ENCODE results near the gene COL24A1. TPM values are rescaled to one million over a fixed set of nuclear protein-coding genes. Genes with fewer than 3 reads are reported as not detected.

The COL24A1 gene
- total RNA-seq, 4 donors from 2014 or later, result 1.0 to 2.8 (median 1.9) TPM

- Histone ChIP-seq H3K36me3 (no peaks in the 10 kb centered on the region), H3K9me3 (peaks cover 0 to 7% (median 0%) of the 10 kb centered on the region in 4 donors), H3K27ac (no peak overlapping the region), H3K4me3 (no peak overlapping the region), H3K27me3 (no peaks in the 10 kb centered on the region), H3K4me1 (no peaks in the 10 kb centered on the region)
- TF ChIP-seq CTCF (IDR thresholded peaks at IDR 0.05), result no peak
- 94 to 98% methylated on average over 38 to 41 of the region's 41 CpGs for WGBS, 2 donors
- DNase-seq (ENCODE audit: low spot score in 2 of 2), result no peak
Measured at GRCh38 chr1:86110451-86111129, 46.0 kb downstream of the COL24A1 start.

GRCh38 chr1:86105533-86105866, 51.1 kb downstream of the COL24A1 start:
- DNase-seq (ENCODE audit: low spot score in 2 of 2), result no peak
- H3K4me1 ChIP-seq, result no peaks in the 10 kb centered on the region
- WGBS, 2 donors, result 84 to 86% methylated on average over 2 of the region's 2 CpGs
- H3K27ac ChIP-seq, result no peak overlapping the region
- H3K9me3 ChIP-seq, result peaks cover 0 to 4% (median 0%) of the 10 kb centered on the region in 4 donors
- no peak for TF ChIP-seq CTCF (IDR thresholded peaks at IDR 0.05)
- no peak for TF ChIP-seq EP300 (IDR thresholded peaks at IDR 0.05)
- TF ChIP-seq POLR2A (IDR thresholded peaks at IDR 0.05), result no peak
- no peaks in the 10 kb centered on the region for H3K27me3 ChIP-seq
- no peaks in the 10 kb centered on the region for H3K36me3 ChIP-seq
- no peak overlapping the region for H3K4me3 ChIP-seq

GRCh38 chr1:86104606-86105532, 51.7 kb downstream of the COL24A1 start:
- Histone ChIP-seq H3K27ac (no peak overlapping the region), H3K4me3 (no peak overlapping the region), H3K4me1 (no peaks in the 10 kb centered on the region), H3K9me3 (no peaks in the 10 kb centered on the region), H3K27me3 (no peaks in the 10 kb centered on the region), H3K36me3 (no peaks in the 10 kb centered on the region)
- no peak for TF ChIP-seq EP300 (IDR thresholded peaks at IDR 0.05)
- TF ChIP-seq POLR2A (IDR thresholded peaks at IDR 0.05), result no peak
- TF ChIP-seq CTCF (IDR thresholded peaks at IDR 0.05), result no peak
- 95 to 97% methylated on average over 12 of the region's 12 CpGs for whole genome bisulfite sequencing, 2 donors
- no peak for DNase-seq (ENCODE audit: low spot score in 2 of 2)

DNA sequence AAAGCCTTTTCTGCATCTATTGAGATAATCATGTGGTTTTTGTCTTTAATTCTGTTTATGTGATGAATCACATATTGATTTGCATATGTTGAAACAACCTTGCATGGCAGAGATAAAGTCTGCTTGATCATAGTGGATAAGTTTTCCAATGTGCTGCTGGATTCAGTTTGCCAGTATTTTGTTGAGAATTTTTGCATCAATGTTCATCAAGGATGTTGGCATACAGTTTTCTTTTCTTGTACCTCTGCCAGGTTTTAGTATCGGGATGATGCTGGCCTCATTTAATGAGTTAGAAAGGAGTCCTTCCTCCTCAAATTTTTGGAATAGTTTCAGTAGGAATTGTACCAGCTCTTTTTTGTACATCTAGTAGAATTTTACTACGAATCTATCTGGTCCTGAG, 55.0 kb downstream of the COL24A1 start:
- TF ChIP-seq POLR2A (IDR thresholded peaks at IDR 0.05) (no peak), EP300 (IDR thresholded peaks at IDR 0.05) (no peak), CTCF (IDR thresholded peaks at IDR 0.05) (no peak)
- 44 to 48% methylated on average over 2 of the region's 2 CpGs for WGBS, 2 donors

GRCh38 chr1:86100401-86100800, 56.2 kb downstream of the COL24A1 start:
- WGBS, 2 donors, result 34 to 38% methylated on average over 1 of the region's 1 CpG
- Histone ChIP-seq H3K4me3 (no peak overlapping the region), H3K9me3 (no peaks in the 10 kb centered on the region), H3K27ac (no peak overlapping the region), H3K36me3 (no peaks in the 10 kb centered on the region), H3K27me3 (no peaks in the 10 kb centered on the region), H3K4me1 (no peaks in the 10 kb centered on the region)
- no peak for TF ChIP-seq CTCF (IDR thresholded peaks at IDR 0.05)
- TF ChIP-seq EP300 (IDR thresholded peaks at IDR 0.05), result no peak
- TF ChIP-seq POLR2A (IDR thresholded peaks at IDR 0.05), result no peak
- DNase-seq (ENCODE audit: low spot score in 2 of 2), result no peak

More for the DNA sequence above, 55.0 kb downstream of the COL24A1 start:
- Histone ChIP-seq H3K4me1 (no peaks in the 10 kb centered on the region), H3K4me3 (no peak overlapping the region), H3K9me3 (no peaks in the 10 kb centered on the region), H3K36me3 (no peaks in the 10 kb centered on the region), H3K27ac (no peak overlapping the region), H3K27me3 (no peaks in the 10 kb centered on the region)
- no peak for DNase-seq (ENCODE audit: low spot score in 2 of 2)
